Lung (tissue), 12 donors: Measurements from ENCODE around the gene KCNH8. TPM values are rescaled to one million over a fixed set of nuclear protein-coding genes. Genes with fewer than 3 reads are reported as not detected.

ENCODE experiments used
- ATAC-seq: fragments of 200-7000 bp; cut with Tn5 transposase; one replicate; pipeline ENCODE4 v1.9.1; 2020; ENCODE audit warnings: moderate number of reproducible peaks; ENCODE audit not compliant: insufficient read depth, low FRiP score
- DNase-seq, 3 donors: peaks; one replicate each; pipeline ENCODE4 v3.0.0-alpha.2; 2013 to 2017
- H3K27ac ChIP-seq, 2 donors: one replicate each; pipeline ENCODE4 v1.5.1; 2013; ENCODE audit warnings: mild to moderate bottlenecking in 2 of 2, moderate library complexity in 2 of 2, control low read depth in 1 of 2, inconsistent platforms in 1 of 2, low read depth in 1 of 2, low read length in 1 of 2
- H3K27me3 ChIP-seq, 3 donors: one replicate each; pipeline ENCODE4 v1.5.1; 2013; ENCODE audit warnings: low read length in 2 of 3; ENCODE audit not compliant: control insufficient read depth in 3 of 3, insufficient read depth in 3 of 3
- H3K36me3 ChIP-seq, 4 donors: one replicate each; pipeline ENCODE4 v1.5.1; 2013; ENCODE audit warnings: low read length in 4 of 4, mild to moderate bottlenecking in 1 of 4, moderate library complexity in 1 of 4; ENCODE audit not compliant: control insufficient read depth in 4 of 4, insufficient read depth in 4 of 4
- H3K4me1 ChIP-seq, 5 donors: one replicate each; pipeline ENCODE4 v1.5.1; 2013; ENCODE audit warnings: low read length in 5 of 5, mild to moderate bottlenecking in 2 of 5, moderate library complexity in 1 of 5; ENCODE audit not compliant: control insufficient read depth in 5 of 5, insufficient read depth in 5 of 5
- H3K4me3 ChIP-seq: one replicate; pipeline ENCODE4 v1.5.1; 2013; ENCODE audit warnings: mild to moderate bottlenecking, control low read depth, moderate library complexity
- H3K9ac ChIP-seq, 2 donors: one replicate each; pipeline ENCODE4 v1.5.1; 2013; ENCODE audit warnings: low read length in 2 of 2, control low read depth in 1 of 2; ENCODE audit not compliant: insufficient read depth in 1 of 2
- H3K9me3 ChIP-seq, 4 donors: one replicate each; pipeline ENCODE4 v1.5.1; 2013; ENCODE audit warnings: low read length in 3 of 4, mild to moderate bottlenecking in 1 of 4, moderate library complexity in 1 of 4; ENCODE audit not compliant: control insufficient read depth in 4 of 4, insufficient read depth in 3 of 4
- WGBS, 2 donors: extraction: QIAGEN DNeasy Blood & Tissue Kit; methylation state at CpG; one replicate each; pipeline ENCODE4 v1.1.7; 2013; 5-methylcytosine and 5-hydroxymethylcytosine counted together
- polyA plus RNA-seq, 2 donors: library from polyadenylated mRNA; stranded (reverse); fragments of 200-250 nt; gene quantifications; one replicate each; pipeline ENCODE4 v1.2.1, GENCODE V29; 2013
- total RNA-seq, 2 donors: library from RNA; depleted of rRNA in 1 of 2; stranded (reverse); fragments of >200 nt in 1 of 2; gene quantifications; one replicate each; pipeline ENCODE4 v1.2.1, GENCODE V29; 2014 to 2021
- TF ChIP-seq, protein P1 (sequence below): IDR thresholded peaks from 2 replicates; pipeline ENCODE4 v1.5.1; 2012; ENCODE audit warnings: mild to moderate bottlenecking; ENCODE audit errors: control extremely low read depth, extremely low read depth
- donor health status: control.
- donor health status: control.
- donor health status: Bipolar disorder and iron deficiency.
- donor health status: healthy.
- donor health status: DM: yes; HTN: yes; CAD: no.

KCNH8 gene
- total and polyA plus RNA-seq, 4 donors = 0.06 to 0.94 (median 0.15) TPM

DNA sequence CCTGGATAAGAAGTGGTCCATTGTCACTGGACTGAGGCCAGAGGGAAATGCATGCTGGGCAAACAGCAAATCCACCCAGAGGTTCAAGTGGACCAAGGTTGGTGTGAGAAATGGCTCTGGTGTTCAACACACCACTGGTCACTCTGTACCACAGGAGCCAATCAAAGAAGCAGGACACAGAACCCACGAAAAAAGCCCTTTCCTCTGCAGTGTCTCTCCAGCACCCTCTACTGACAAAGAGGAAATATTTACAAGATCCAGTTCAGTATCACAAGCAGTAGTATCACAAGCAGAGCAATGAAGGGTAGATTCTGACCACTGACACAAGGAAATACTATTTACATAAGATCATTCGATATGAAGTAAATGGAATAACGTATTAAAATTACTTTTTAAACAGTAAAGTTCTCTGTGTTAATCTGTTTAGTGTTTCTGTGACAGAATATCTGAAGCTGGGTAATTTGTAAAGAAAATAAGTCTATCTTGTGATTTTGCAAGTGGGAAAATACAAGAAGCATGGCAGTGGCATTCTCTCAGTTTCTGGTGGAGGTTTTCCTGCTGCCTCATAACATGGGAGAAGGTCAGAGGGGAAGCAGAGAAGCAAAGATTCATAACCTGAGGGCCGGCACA, 395.0 kb downstream of the KCNH8 start:
- Histone ChIP-seq H3K9me3 (peaks cover 0 to 2% (median 0%) of the 10 kb centered on the region in 4 donors), H3K4me3 (no peak overlapping the region), H3K27ac (no peak overlapping the region), H3K36me3 (no peaks in the 10 kb centered on the region), H3K4me1 (no peaks in the 10 kb centered on the region), H3K27me3 (no peaks in the 10 kb centered on the region), H3K9ac (no peak overlapping the region)
- ATAC-seq = peak; percentile 34
- TF ChIP-seq, protein P1, sequence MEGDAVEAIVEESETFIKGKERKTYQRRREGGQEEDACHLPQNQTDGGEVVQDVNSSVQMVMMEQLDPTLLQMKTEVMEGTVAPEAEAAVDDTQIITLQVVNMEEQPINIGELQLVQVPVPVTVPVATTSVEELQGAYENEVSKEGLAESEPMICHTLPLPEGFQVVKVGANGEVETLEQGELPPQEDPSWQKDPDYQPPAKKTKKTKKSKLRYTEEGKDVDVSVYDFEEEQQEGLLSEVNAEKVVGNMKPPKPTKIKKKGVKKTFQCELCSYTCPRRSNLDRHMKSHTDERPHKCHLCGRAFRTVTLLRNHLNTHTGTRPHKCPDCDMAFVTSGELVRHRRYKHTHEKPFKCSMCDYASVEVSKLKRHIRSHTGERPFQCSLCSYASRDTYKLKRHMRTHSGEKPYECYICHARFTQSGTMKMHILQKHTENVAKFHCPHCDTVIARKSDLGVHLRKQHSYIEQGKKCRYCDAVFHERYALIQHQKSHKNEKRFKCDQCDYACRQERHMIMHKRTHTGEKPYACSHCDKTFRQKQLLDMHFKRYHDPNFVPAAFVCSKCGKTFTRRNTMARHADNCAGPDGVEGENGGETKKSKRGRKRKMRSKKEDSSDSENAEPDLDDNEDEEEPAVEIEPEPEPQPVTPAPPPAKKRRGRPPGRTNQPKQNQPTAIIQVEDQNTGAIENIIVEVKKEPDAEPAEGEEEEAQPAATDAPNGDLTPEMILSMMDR = peak; percentile 3
- WGBS, 2 donors = 26 to 33% methylated on average over 4 of the region's 4 CpGs
- DNase-seq = peak in 2 of 3 donors; percentile 6 to 20

DNA sequence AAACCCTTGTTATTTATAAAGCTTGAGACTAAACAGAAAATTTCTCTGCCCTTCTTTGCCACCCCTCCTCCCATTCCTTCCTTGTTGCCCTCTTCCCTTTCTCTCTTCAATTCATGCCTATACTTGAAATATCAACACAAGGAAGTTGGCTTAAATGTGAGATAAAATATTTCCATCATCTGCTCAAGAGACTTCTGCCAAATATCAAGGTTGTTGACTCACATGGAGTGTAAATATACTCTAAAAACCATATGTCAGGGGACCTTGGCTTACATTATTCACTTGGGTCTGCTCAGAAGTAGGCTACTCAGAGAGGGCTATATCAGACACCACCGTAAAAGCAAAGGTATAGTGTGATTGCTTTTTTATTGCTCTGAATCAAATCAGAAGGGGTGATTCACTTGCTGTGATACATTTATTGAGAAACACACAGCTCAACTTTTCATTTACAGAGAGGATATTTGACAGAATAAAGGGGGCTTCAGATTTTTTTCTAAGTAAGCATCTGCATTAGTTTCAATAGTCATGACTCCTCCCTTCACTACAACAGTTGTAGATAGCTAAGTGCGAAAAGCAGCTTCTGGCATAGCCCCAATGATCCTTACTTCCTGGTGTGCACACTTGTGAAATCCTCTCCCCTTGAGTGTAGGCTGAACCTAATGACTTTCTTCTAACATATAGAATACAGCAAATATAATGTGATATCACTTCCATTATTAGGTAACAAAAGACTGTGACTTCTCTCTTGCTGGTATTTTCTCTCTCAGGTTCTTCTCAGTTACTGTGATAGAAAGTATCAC, 399.6 kb downstream of the KCNH8 start:
- no peak overlapping the region for H3K27ac ChIP-seq
- H3K4me1 ChIP-seq = no peaks in the 10 kb centered on the region
- H3K36me3 ChIP-seq = no peaks in the 10 kb centered on the region
- peak in 1 of 3 donors; percentile 26 for DNase-seq
- H3K4me3 ChIP-seq = no peak overlapping the region
- H3K27me3 ChIP-seq = no peaks in the 10 kb centered on the region
- TF ChIP-seq, protein P1 = no peak
- no peak overlapping the region for H3K9ac ChIP-seq
- no peak for ATAC-seq
- 60 to 79% methylated on average over 2 of the region's 2 CpGs for WGBS, 2 donors
- H3K9me3 ChIP-seq = no peaks in the 10 kb centered on the region

DNA sequence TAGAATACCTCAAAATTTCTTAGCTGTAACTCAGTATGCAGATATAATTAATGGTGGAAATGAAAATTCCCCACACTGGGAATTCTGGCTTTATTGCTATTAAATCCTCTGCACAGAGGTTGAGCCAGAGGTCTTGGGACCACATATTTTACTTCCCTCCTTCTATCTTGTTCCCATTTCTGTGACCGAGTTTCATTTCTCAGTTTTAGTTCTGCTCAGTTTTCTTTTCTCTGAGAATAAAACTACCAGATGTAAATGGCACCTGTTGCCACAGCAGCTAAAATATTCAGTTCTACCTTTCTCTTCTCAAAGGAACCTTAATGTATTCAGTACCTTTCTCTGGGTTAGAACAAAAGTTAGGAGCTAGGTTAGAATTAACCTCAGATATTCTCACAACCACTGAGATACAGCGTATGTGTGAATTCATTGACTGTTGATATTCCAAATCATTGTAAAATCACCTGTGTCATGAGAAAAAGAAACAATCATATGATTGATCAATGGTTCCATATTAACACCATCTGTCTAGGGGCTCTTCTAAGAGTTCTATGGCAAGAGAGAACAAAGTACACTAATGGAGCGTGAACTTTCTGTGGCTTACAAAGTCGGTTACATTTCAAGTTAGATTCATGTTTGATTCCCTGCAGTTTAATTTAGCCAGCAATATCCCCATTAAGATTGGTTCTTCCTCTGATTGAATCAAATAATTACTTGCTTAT, 411.6 kb downstream of the KCNH8 start:
- no peak for DNase-seq
- Histone ChIP-seq H3K27me3 (no peaks in the 10 kb centered on the region), H3K9me3 (peaks cover 0 to 3% (median under 1%) of the 10 kb centered on the region in 4 donors), H3K27ac (no peak overlapping the region), H3K4me3 (no peak overlapping the region), H3K4me1 (no peaks in the 10 kb centered on the region), H3K9ac (no peak overlapping the region), H3K36me3 (no peaks in the 10 kb centered on the region)
- 57 to 78% methylated on average over 4 of the region's 4 CpGs for WGBS, 2 donors
- TF ChIP-seq, protein P1 = no peak
- ATAC-seq = no peak
